Measurements from ENCODE around the gene CREB3L4. TPM values are rescaled to one million over a fixed set of nuclear protein-coding genes. Genes with fewer than 3 reads are reported as not detected.

The CREB3L4 gene
- total RNA-seq, 1 experiment from 2014 or later: 14.7 TPM

DNA sequence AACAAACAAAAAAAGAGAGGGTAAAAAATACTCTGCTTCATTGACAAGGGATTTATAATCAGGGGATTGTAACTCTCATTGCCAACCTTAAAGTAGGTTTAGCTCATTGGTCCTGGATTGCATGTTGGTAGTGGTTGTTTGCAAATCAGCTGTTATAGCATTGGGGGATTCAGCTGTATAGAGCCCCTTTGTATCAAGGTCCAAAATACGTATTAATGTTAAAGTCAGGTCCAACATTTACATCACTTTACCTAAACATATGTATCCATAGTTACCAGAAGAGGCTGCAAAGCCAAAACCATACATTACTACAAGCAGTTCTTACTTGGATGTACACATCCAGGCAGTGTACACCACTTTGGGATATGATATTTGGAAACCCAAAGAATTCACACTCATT, 52.2 kb downstream of the CREB3L4 start:
- BruUV-seq (replicated peaks): no TSS peak
- Mint-ChIP-seq H3K9me3 (ENCODE audit: unreplicated experiment) (no peaks in the 10 kb centered on the region), H3K27ac (ENCODE audit: low read depth, unreplicated experiment) (no peak overlapping the region), H3K4me1 (ENCODE audit: insufficient read depth, unreplicated experiment) (no peaks in the 10 kb centered on the region), H3K27me3 (ENCODE audit: insufficient read depth, unreplicated experiment) (no peaks in the 10 kb centered on the region), H3K4me3 (ENCODE audit: unreplicated experiment) (no peak overlapping the region), H3K36me3 (ENCODE audit: insufficient read depth, unreplicated experiment) (no peaks in the 10 kb centered on the region)
- intact Hi-C loops (cut with micrococcal nuclease): no loop called here
- no peak for TF ChIP-seq CTCF (IDR thresholded peaks at IDR 0.05; ENCODE audit: unreplicated experiment)
- DNase-seq (ENCODE audit: unreplicated experiment): no peak
- CTCF ChIA-PET: interaction anchor here (0.8 kb wide), 1 partner anchor 175 kb away, joined by 3 read pairs; no protein-coding TSS in a partner anchor
- POLR2A ChIA-PET: no interaction called here

Small RNAs within 50 kb of the gene (microRNA-seq; reads per million reads assigned to microRNA genes)
- 0.40 reads per million for gene MIR6737

Other genes with a start within 250 kb of the CREB3L4 start
- gene INTS3, start 239.9 kb upstream of the CREB3L4 start, total RNA-seq (2022): 68.7 and 88.3 TPM in 2 replicates
- gene SLC27A3, start 192.5 kb upstream of the CREB3L4 start, total RNA-seq (2022): 11.1 and 12.8 TPM in 2 replicates
- gene GATAD2B, start 44.9 kb upstream of the CREB3L4 start, total RNA-seq (2022): 95.5 and 108 TPM in 2 replicates
- 59.6 and 79.1 TPM in 2 replicates for gene DENND4B, start 21.2 kb upstream of the CREB3L4 start, total RNA-seq (2022)
- 47.0 and 55.1 TPM in 2 replicates for gene CRTC2, start 9.3 kb upstream of the CREB3L4 start, total RNA-seq (2022)
- gene SLC39A1, start 4.4 kb upstream of the CREB3L4 start, total RNA-seq (2022): 124 and 159 TPM in 2 replicates
- 194 and 224 TPM in 2 replicates for gene JTB, start 9.8 kb downstream of the CREB3L4 start, total RNA-seq (2022)
- 63.1 and 71.6 TPM in 2 replicates for gene RAB13, start 18.4 kb downstream of the CREB3L4 start, total RNA-seq (2022)
- gene RPS27, start 22.9 kb downstream of the CREB3L4 start, total RNA-seq (2022): 3,026 and 3,064 TPM in 2 replicates
- gene NUP210L, start 187.2 kb downstream of the CREB3L4 start, total RNA-seq (2022): 0.05 and 0.10 TPM in 2 replicates
- gene TPM3, start 224.2 kb downstream of the CREB3L4 start, total RNA-seq (2022): 625 and 698 TPM in 2 replicates
- not detected in 2 replicates for gene CFAP141, start 238.4 kb downstream of the CREB3L4 start, total RNA-seq (2022)